ENCODE data around the gene PRRX1.

GRCh38 chr1:170669107-170669445 is 5.1 kb downstream of the PRRX1 start:
- TF ChIP-seq, protein P1, sequence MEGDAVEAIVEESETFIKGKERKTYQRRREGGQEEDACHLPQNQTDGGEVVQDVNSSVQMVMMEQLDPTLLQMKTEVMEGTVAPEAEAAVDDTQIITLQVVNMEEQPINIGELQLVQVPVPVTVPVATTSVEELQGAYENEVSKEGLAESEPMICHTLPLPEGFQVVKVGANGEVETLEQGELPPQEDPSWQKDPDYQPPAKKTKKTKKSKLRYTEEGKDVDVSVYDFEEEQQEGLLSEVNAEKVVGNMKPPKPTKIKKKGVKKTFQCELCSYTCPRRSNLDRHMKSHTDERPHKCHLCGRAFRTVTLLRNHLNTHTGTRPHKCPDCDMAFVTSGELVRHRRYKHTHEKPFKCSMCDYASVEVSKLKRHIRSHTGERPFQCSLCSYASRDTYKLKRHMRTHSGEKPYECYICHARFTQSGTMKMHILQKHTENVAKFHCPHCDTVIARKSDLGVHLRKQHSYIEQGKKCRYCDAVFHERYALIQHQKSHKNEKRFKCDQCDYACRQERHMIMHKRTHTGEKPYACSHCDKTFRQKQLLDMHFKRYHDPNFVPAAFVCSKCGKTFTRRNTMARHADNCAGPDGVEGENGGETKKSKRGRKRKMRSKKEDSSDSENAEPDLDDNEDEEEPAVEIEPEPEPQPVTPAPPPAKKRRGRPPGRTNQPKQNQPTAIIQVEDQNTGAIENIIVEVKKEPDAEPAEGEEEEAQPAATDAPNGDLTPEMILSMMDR (IDR thresholded peaks at IDR 0.05), result no peak
- no peak for TF ChIP-seq POLR2A (IDR thresholded peaks at IDR 0.05)

Data from adrenal gland (tissue), 5 donors.